ENCODE measurements around the gene PDE2A.

GRCh38 chr11:72621008-72621610, 53.1 kb downstream of the PDE2A start:
- no peak for TF ChIP-seq EP300 (IDR thresholded peaks at IDR 0.05)
- TF ChIP-seq CTCF (IDR thresholded peaks at IDR 0.05), result no peak
